PC-3 (cell line): Measurements from ENCODE around the gene ANTXR1. TPM values are rescaled to one million over a fixed set of nuclear protein-coding genes. Genes with fewer than 3 reads are reported as not detected.

Experiments used
- ATAC-seq: fragments of 200-7000 bp; cut with Tn5 transposase; 2 replicates; pipeline ENCODE4 v1.9.1; 2020; ENCODE audit warnings: mild to moderate bottlenecking, moderate library complexity
- BruUV-seq: library from RNA; stranded (reverse); fragments of 400-500 nt; replicated peaks from 2 replicates; lab custom pipeline; 2021; lab: Mats Ljungman, UMichigan
- CTCF ChIA-PET: fragments of 300-600 bp; sonication (Branson Sonifier 250); formaldehyde crosslinking; loops from one replicate; lab custom pipeline; 2022; ENCODE audit warnings: antibody characterized with exemption; lab: Charles Lee
- POLR2A ChIA-PET: fragments of 300-600 bp; sonication (Branson Sonifier 250); formaldehyde crosslinking; loops from one replicate; lab custom pipeline; 2022; ENCODE audit warnings: antibody characterized with exemption; ENCODE audit not compliant: unreplicated experiment; lab: Charles Lee
- DNase-seq: peaks from one replicate; pipeline ENCODE4 v3.0.0-alpha.2; 2015
- H2AFZ ChIP-seq: fragments of 300-600 bp; sonication (generic); 2 replicates; pipeline ENCODE4 v1.6.0; 2016; ENCODE audit warnings: antibody characterized with exemption, low read length
- H3F3A ChIP-seq: fragments of 300-600 bp; sonication (generic); one replicate; pipeline ENCODE4 v1.6.0; 2017; ENCODE audit warnings: antibody characterized with exemption, low read length, control low read depth, mild to moderate bottlenecking; ENCODE audit not compliant: unreplicated experiment
- H3K27ac ChIP-seq: fragments of 300-600 bp; sonication (generic); 2 replicates; pipeline ENCODE4 v1.5.1; 2016; ENCODE audit warnings: mild to moderate bottlenecking, low read length
- H3K27me3 ChIP-seq: fragments of 300-600 bp; sonication (generic); 2 replicates; pipeline ENCODE4 v1.6.1; 2016; ENCODE audit warnings: low read length, mixed read lengths
- H3K36me3 ChIP-seq: fragments of 300-600 bp; sonication (generic); 2 replicates; pipeline ENCODE4 v1.6.1; 2016; ENCODE audit warnings: low read depth, mixed run types, low read length, mixed read lengths
- H3K4me1 ChIP-seq: fragments of 300-600 bp; sonication (generic); 2 replicates; pipeline ENCODE4 v1.5.1; 2016; ENCODE audit warnings: low read length; ENCODE audit not compliant: insufficient read depth
- H3K4me2 ChIP-seq: fragments of 300-600 bp; sonication (generic); 2 replicates; pipeline ENCODE4 v1.6.0; 2016; ENCODE audit warnings: low read length
- H3K4me3 ChIP-seq: fragments of 300-600 bp; sonication (generic); 2 replicates; pipeline ENCODE4 v1.5.1; 2016; ENCODE audit warnings: mild to moderate bottlenecking, low read length, mixed read lengths
- H3K79me2 ChIP-seq: fragments of 300-600 bp; sonication (generic); 2 replicates; pipeline ENCODE4 v1.6.1; 2017; ENCODE audit warnings: low read length, mixed read lengths
- H3K9ac ChIP-seq: fragments of 300-600 bp; sonication (generic); 2 replicates; pipeline ENCODE4 v1.6.0; 2016; ENCODE audit warnings: mild to moderate bottlenecking, low read length
- H3K9me2 ChIP-seq: fragments of 300-600 bp; sonication (generic); replicated peaks from 2 replicates; pipeline ENCODE4 v1.6.1; 2016; ENCODE audit warnings: mixed run types, low read length, mixed read lengths
- H3K9me3 ChIP-seq: fragments of 300-600 bp; sonication (generic); 2 replicates; pipeline ENCODE4 v1.6.1; 2016; ENCODE audit warnings: low read length, mixed read lengths
- H4K20me1 ChIP-seq: fragments of 300-600 bp; sonication (generic); 2 replicates; pipeline ENCODE4 v1.6.1; 2016; ENCODE audit warnings: low read length, mixed read lengths
- CTCF ChIP-seq: fragments of 300-600 bp; sonication (generic); conservative IDR thresholded peaks from 2 replicates; pipeline ENCODE4 v1.5.1; 2017; ENCODE audit warnings: antibody characterized with exemption, low read depth, mild to moderate bottlenecking, low read length
- EZH2 ChIP-seq: fragments of 300-600 bp; sonication (generic); IDR thresholded peaks from one replicate; pipeline ENCODE4 v1.6.1; 2017; ENCODE audit warnings: antibody characterized with exemption, mild to moderate bottlenecking, low read length; ENCODE audit not compliant: unreplicated experiment
- EZH2phosphoT487 ChIP-seq: fragments of 300-600 bp; sonication (generic); IDR thresholded peaks from 2 replicates; pipeline ENCODE4 v1.6.1; 2018; ENCODE audit warnings: mild to moderate bottlenecking, antibody characterized with exemption, low read length, borderline replicate concordance
- intact Hi-C: fragments of 100-400 bp; cut with micrococcal nuclease; formaldehyde crosslinking; loops from 2 replicates; pipeline ENCODE4 v1.9.0; 2023
- total RNA-seq: library from RNA; depleted of rRNA; stranded (reverse); fragments of >200 nt; gene quantifications from 2 replicates; pipeline ENCODE4 v1.2.3, GENCODE V29; 2014

The ANTXR1 gene
- total RNA-seq, 1 experiment from 2014 or later: 31.2 TPM

- H3K4me3 ChIP-seq: no peak overlapping the region
- no peaks in the 10 kb centered on the region for H3K9me3 ChIP-seq
- ATAC-seq (no peak), DNase-seq (no peak)
- H3K9ac ChIP-seq: no peak overlapping the region
- peaks cover 7% of the 10 kb centered on the region for H3K4me1 ChIP-seq
- H3K27me3 ChIP-seq: no peaks in the 10 kb centered on the region
- no peak overlapping the region for H2AFZ ChIP-seq
- no peaks in the 10 kb centered on the region for H3K9me2 ChIP-seq
- H3K27ac ChIP-seq: no peak overlapping the region
- CTCF ChIA-PET: no interaction called here
- intact Hi-C loops: no loop called here
- H4K20me1 ChIP-seq: no peaks in the 10 kb centered on the region
- peaks cover 4% of the 10 kb centered on the region for H3F3A ChIP-seq
- POLR2A ChIA-PET: no interaction called here
- H3K36me3 ChIP-seq: peaks cover 9% of the 10 kb centered on the region; the same call in 1 of the 2 replicates
- no TSS peak for BruUV-seq
- no peak overlapping the region for H3K4me2 ChIP-seq
- no peaks in the 10 kb centered on the region for H3K79me2 ChIP-seq
- TF ChIP-seq EZH2: no peak
- TF ChIP-seq CTCF: no peak
- TF ChIP-seq EZH2phosphoT487: no peak
These were observed 91.3 kb downstream of the ANTXR1 start for GRCh38 chr2:69104261-69104660.

GRCh38 chr2:69109255-69109654 lies 96.3 kb downstream of the ANTXR1 start:
- no peak for DNase-seq
- CTCF ChIA-PET: interaction anchor here (0.7 kb wide), 1 partner anchor 22 kb away, joined by 5 read pairs; no protein-coding TSS in a partner anchor
- H3K9me3 ChIP-seq: no peaks in the 10 kb centered on the region

More at GRCh38 chr2:69109255-69109654, 96.3 kb downstream of the ANTXR1 start:
- Histone ChIP-seq H3K79me2 (no peaks in the 10 kb centered on the region), H3K27ac (no peak overlapping the region), H3K4me3 (no peak overlapping the region), H3K9me2 (no peaks in the 10 kb centered on the region), H3K4me1 (peaks cover 13% of the 10 kb centered on the region), H3F3A (no peaks in the 10 kb centered on the region), H3K4me2 (no peak overlapping the region), H3K9ac (no peak overlapping the region), H3K36me3 (no peaks in the 10 kb centered on the region), H4K20me1 (no peaks in the 10 kb centered on the region), H2AFZ (no peak overlapping the region), H3K27me3 (no peaks in the 10 kb centered on the region)
- no peak for TF ChIP-seq EZH2
- TF ChIP-seq CTCF: no peak
- TF ChIP-seq EZH2phosphoT487: no peak
- POLR2A ChIA-PET: no interaction called here
- intact Hi-C loops: no loop called here
- no TSS peak for BruUV-seq
- ATAC-seq: no peak
